NCI-H2107 (cell line): ENCODE measurements around the gene MUC22.

Source experiments
- DNase-seq: peaks from one replicate; lab custom pipeline; 2025; lab: John Stamatoyannopoulos, UW

MUC22 gene

GRCh38 chr6:31079656-31080261 is 69.5 kb downstream of the MUC22 start:
- no peak for DNase-seq

GRCh38 chr6:31081872-31082271 is 71.6 kb downstream of the MUC22 start:
- no peak for DNase-seq

- DNase-seq, result no peak
These were observed 73.6 kb downstream of the MUC22 start for GRCh38 chr6:31083742-31084354.
